Adrenal gland (tissue), 5 donors: ENCODE results near the gene ARPP21.

ENCODE experiments used
- CTCF ChIP-seq, 6 experiments: fragments of 450-650 bp in 4 of 6; fragments of 200-600 bp in 2 of 6; sonication (generic) in 1 of 6; IDR thresholded peaks; 1 replicate in 5 of 6; 2 replicates in 1 of 6; pipeline versions ENCODE4 v1.5.1 to v1.8.0; 2016 to 2021; ENCODE audit warnings: antibody characterized with exemption in 6 of 6, mild to moderate bottlenecking in 2 of 6, moderate library complexity in 1 of 6
- POLR2A ChIP-seq, 2 donors: fragments of 450-650 bp; IDR thresholded peaks; one replicate each; pipeline ENCODE4 v1.6.1; 2017; ENCODE audit warnings: antibody characterized with exemption in 2 of 2, mild to moderate bottlenecking in 2 of 2, moderate library complexity in 1 of 2
- donor health status: DM: no; HTN: no; CAD: no.

- TF ChIP-seq POLR2A (IDR thresholded peaks at IDR 0.05) (no peak), CTCF (IDR thresholded peaks at IDR 0.05) (no peak)
Measured at GRCh38 chr3:35782355-35782754, 143.0 kb downstream of the ARPP21 start.
